Stimulated activated CD4-positive, alpha-beta T cell treated with anti-CD3 and anti-CD28 coated beads, Interleukin-1b, Interleukin-23, amount 100 ng/mL, for 24 hours (primary cell): ENCODE data around the gene SCAP.
"Not testable (repeated sequence)": the region's sequence is repeated elsewhere in the genome, so short reads cannot be mapped to it uniquely, and the experiment has no call there.

Experiments
- DNase-seq, 4 experiments: peaks; one replicate each; pipeline ENCODE4 v3.0.0-alpha.2; 2020; ENCODE audit warnings: low read depth in 4 of 4, low spot score in 1 of 4

The SCAP gene

DNA sequence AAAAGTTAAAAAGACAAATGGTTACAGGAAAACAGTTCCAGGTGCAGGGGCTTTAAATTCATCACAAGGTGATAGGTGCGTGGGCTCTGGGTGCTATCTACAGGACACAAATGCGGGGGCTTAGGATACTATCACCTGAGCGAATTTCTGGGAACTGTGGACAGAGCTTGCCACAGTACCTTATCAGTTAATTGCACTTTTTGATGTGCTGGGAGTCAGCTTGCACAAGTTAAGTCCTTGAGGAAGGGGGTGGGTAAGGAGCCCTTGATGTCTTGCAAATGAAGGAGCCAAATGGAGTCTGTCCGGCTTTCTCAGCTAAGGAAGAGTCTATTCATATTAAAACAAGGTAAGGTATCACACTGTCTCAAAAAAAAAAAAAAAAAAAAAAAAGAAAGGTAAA lies 6.0 kb upstream of the SCAP start:
- DNase-seq: not testable (repeated sequence)

GRCh38 chr3:47480267-47480666 lies 4.5 kb upstream of the SCAP start:
- DNase-seq: not testable (repeated sequence)

DNA sequence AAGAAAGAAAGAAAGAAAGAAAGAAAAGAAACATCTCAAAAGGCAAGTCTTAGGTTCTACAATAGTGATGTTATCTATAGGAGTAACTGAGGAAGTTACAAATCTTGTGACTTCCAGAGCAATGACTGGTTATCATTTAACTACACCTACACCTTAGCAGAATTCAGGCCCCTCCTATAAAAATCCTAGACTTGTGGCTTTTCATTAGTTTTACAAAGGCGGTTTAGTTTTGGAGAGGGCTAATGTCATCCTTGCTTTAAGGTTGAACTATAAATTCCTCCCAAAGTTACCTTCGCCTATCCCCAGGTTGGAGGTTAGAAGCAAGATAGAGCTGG lies 4.1 kb upstream of the SCAP start:
- no peak for DNase-seq

DNA sequence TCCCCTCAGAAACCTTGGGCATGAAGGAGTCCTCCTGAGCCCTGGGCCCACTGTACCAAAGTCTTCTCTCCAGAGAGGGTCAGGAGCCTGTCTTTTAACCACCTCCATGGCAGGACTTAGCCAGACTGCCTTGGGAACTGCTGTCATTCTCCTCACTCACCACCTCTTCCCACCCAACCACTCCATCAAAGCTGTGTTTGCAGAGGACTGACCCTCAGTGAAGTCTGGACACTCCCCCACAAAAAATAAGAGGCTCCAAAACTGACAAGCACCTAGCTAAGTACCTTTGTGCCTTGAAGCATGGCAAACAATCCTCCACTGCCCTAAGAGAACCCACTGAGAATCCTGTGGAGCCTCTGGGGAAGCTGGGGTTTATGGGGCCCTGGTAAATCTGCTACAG lies 2.3 kb upstream of the SCAP start:
- no peak for DNase-seq

DNA sequence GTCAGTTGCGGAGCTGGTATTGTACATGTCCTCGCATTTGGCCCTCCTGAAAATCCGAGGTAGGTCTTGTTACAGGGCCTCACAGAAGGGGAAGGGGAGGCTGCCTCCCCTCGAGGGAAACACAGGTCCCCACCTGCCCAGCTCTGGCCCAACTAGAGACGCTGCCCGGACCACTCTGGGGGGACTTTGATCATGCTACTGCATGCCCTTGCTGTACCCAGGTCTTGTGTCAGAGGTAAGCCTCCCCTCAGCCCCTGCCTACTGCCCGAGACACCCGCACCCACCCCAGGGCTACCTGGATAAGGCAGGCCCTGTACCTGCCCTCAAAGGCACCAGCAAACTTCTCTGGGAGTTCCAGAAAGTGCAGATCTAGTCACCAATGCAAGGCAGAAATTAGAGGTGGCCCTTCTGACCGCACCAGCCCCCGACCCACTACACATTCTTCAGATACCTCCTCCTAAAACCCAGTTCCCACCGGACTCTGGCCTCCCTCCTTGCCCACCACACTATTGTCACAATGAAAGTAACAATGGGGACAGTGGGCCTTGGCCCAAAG lies 981 bp upstream of the SCAP start:
- DNase-seq: no peak

- no peak for DNase-seq
Measured at GRCh38 chr3:47476330-47476626, 537 bp upstream of the SCAP start.

DNA sequence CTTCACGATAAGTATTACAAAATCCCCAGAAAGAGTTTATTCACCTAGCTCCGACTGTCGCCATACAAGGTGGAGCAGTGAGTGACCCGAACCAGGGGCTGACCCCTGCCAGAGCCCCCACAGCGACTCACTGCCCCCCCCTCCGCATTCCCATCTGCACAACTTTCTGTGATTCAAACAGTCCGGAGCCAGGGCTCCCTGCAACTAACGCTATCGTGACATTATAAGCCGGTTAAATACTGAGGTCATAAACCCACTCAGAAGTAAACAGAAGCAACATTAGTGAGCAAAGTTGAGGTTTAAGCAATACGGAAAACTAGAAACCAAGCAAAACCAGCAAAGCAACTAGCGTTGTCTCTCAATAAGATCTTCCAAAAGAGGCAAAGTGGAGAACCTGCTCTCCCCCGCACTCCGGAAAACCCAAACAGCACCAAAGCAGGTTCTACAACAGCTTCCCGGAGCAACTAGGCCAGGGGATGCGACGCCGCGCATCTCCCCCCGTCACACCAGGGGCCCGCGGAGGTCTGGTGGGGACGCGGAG lies 642 bp downstream of the SCAP start:
- peak in 3 of 4 experiments; percentile 5 to 11 (median 5) for DNase-seq

DNA sequence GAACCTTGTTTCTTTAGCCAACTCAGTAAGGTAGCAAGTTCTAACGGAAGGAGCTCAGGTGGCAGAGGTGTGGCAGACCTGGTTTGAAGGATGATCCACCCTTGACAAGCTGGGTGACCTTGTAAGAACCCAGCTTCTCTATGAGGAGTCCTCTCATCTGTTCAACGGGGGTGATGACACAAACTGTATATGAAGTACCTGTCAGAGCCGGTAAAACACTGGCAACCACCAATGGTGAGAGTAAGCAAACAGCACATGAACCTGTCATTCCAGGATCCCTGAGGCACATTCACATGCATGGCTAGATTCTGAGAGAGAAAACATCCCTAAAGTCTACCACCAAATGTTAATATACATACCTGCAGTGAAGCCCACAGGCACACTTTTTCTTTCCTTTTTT lies 2.4 kb downstream of the SCAP start:
- no peak for DNase-seq

DNA sequence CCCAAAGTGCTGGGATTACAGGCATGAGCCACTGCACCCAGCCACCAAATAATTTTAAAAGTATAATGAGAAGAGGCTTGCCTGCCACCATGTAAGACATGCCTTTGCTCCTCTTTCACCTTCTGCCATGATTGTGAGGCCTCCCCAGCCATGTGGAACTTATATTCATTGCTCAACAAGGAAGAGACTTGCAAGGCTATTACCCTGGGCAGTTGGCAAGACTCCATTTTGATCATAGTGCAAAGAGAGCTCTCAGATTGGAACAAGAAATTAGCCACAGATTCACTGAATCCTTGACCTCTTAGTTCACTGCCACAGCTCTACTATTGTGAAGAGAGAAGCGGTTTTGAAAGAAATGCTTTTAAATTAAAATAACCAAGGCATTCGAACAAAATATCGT lies 6.1 kb downstream of the SCAP start:
- no peak for DNase-seq

GRCh38 chr3:47468315-47468714 lies 7.4 kb downstream of the SCAP start:
- DNase-seq: not testable (repeated sequence)

GRCh38 chr3:47464588-47464987 lies 11.2 kb downstream of the SCAP start:
- no peak for DNase-seq

DNA sequence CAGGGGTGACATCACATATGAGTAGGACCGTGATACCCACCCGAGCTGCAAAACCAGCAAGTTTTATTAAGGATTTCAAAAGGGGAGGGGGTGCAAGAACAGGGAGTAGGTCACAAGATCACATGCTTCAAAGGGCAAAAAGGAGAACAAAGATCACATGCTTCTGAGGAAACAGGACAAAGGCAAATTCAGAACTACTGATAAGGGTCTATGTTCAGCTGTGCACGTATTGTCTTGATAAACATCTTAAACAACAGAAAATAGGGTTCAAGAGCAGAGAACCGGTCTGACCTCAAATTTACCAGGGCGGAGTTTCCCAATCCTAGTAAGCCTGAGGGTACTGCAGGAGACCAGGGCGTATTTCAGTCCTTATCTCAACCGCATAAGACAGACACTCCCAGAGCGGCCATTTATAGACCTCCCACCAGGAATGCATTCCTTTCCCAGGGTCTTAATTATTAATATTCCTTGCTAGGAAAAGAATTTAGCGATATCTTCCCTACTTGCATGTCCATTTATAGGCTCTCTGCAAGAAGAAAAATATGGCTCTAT lies 16.1 kb downstream of the SCAP start:
- not testable (repeated sequence) for DNase-seq

GRCh38 chr3:47456984-47457383 lies 18.8 kb downstream of the SCAP start:
- no peak for DNase-seq

GRCh38 chr3:47455806-47456452 lies 19.8 kb downstream of the SCAP start:
- DNase-seq: no peak

DNA sequence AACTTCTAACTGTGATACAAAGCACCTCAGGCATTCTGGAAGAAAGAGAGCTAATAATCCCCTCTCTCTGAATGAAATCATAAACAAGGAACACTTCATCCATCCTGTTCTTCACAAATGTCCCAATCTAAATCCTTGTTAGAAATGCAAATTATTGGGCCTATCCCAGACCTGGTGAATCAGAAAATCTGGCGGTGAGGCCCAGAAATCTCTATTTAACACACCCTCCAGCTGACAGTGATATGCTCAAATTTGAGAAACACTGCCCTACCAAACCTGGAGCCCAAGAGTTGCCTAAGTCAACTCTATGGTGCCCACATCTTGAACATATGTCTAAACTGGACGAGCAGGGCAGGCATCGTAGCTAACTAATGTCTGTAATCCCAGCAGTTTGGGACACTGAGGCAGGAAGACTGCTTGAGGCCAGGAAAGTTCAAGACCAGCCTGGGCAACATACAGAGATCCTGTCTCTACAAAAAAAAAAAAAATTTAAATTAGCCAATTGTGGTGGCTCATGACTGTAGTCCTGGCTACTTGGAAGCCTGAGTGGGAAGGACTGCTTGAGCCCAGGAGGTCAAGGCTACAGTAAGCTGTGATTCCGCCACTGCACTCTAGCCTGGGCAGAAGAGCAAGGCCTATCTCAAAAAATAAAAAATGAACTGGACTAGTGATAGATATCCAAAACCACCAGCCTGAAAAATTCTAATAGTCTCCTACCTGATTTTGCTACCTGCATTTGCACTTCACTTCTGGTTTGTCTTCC lies 23.1 kb downstream of the SCAP start:
- DNase-seq: no peak

DNA sequence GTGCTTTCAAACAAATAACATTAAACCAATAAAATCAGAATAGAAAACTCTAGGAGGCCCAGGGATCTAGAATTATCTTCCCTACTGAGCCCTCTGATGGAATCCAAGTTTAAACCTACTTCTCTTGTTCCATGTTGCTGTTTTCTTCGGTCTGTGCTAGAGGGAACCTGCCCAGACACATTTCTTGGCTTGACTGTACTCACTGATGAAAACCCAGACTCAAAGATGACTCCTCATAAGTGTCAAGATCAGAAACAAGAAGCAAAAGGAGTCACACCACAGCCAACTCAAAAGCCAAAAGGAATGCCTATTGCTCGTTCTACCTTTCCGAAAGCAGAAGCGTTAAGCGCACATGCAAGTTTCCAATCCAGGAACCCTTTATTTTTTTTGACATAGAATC lies 31.6 kb downstream of the SCAP start:
- DNase-seq: no peak

DNA sequence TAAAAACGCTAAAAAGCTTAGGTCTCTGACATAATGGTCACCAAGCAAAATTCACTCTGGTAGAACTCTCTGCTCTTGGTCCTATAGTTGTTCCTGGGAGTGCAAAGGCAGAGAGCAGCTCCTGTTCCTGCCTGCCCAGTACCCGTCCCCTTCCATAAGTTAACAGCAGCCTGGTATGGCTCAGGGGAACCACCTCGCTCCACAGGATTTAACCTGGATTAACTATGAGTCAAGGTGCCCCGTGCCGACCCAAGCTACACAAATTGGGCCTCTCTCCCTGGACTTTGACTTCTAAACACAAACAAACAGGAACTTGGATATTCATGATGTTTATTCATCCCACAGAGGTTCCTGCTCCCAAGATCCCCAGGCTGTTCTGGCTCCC lies 32.1 kb downstream of the SCAP start:
- DNase-seq: no peak

GRCh38 chr3:47441796-47442551 lies 33.8 kb downstream of the SCAP start:
- no peak for DNase-seq

- no peak for DNase-seq
Measured at GRCh38 chr3:47440131-47440530, 35.6 kb downstream of the SCAP start.

- DNase-seq: no peak
Measured at GRCh38 chr3:47436180-47436579, 39.6 kb downstream of the SCAP start.

DNA sequence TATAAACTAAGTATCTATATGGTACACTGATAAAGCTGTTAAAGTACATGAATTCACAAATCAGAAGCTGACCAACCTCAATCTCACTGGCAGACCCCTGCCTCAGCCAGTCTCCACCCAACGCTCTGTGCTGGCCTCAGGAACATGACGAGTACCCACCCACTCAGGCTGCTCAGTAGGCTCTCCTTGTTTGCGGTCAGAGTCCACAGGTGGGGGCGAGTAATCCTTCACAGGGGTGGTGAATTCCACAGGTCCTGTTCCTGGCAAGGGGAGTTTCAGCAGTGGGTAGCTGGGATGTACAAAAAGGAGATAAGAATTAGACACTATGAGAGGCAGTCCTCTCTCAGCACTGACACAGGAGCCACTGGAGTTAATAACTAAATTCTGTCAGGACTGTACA lies 40.9 kb downstream of the SCAP start:
- no peak for DNase-seq

DNA sequence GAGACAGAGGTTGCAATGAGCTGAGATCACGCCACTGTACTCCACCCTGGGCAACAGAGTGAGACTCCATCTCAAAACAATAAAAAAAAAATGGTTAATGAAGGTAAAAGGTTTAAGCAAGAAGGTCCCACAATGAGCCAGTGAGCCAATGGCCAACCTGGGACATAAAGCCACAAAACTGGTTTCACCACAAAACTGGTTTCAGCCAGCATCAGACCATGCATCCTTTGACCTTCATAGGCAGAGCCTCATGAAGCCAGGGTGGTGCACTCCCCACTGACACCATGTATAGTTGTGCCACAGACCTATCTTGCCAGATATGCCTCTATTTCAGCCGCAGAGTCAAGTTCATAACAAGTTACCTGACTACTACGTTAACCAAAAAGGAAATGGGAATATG lies 41.9 kb downstream of the SCAP start:
- no peak for DNase-seq
